Left ventricle myocardium superior (tissue), 1 donor: ENCODE measurements around the gene RDH5. TPM values are rescaled to one million over a fixed set of nuclear protein-coding genes. Genes with fewer than 3 reads are reported as not detected.

Experiments used
- ATAC-seq: fragments of 200-7000 bp; cut with Tn5 transposase; one replicate; pipeline ENCODE4 v1.9.1; 2020; ENCODE audit warnings: mild to moderate bottlenecking, moderate library complexity
- DNase-seq: peaks from one replicate; pipeline ENCODE4 v3.0.0-alpha.2; 2020
- intact Hi-C: fragments of 100-400 bp; cut with micrococcal nuclease; formaldehyde crosslinking; loops from one replicate; pipeline ENCODE4 v1.11.0; 2022
- total RNA-seq: library from RNA; stranded (reverse); fragmentation: NEBNext Ultra II Directional; extraction: Animal tissue kit (Norgen Biotek cat#: 25700); gene quantifications from one replicate; pipeline ENCODE4 v1.2.1, GENCODE V29; 2021
- donor health status: DM: no; HTN: yes; CAD: no; lungs with severe emphysema.

Gene RDH5
- total RNA-seq, 1 donor from 2014 or later: 13.5 TPM

GRCh38 chr12:55767156-55767555, 47.0 kb downstream of the RDH5 start:
- ATAC-seq: no peak
- intact Hi-C loops: no loop called here

GRCh38 chr12:55771736-55772135, 51.5 kb downstream of the RDH5 start:
- intact Hi-C loops: no loop called here
- DNase-seq (no peak), ATAC-seq (no peak)

More at GRCh38 chr12:55767156-55767555, 47.0 kb downstream of the RDH5 start:
- DNase-seq: no peak

Other genes starting within 250 kb of the RDH5 start
- gene OR6C68, start 228.0 kb upstream of the RDH5 start, total RNA-seq: not detected
- not detected for gene OR6C4, start 170.8 kb upstream of the RDH5 start, total RNA-seq
- gene OR2AP1, start 147.9 kb upstream of the RDH5 start, total RNA-seq: not detected
- gene OR10P1, start 83.5 kb upstream of the RDH5 start, total RNA-seq: not detected
- gene ITGA7, start 12.5 kb upstream of the RDH5 start, total RNA-seq: 488 TPM
- 124 TPM for gene BLOC1S1, start 4.3 kb upstream of the RDH5 start, total RNA-seq
- gene CD63, start 8.6 kb downstream of the RDH5 start, total RNA-seq: 733 TPM
- gene GDF11, start 22.7 kb downstream of the RDH5 start, total RNA-seq: 8.9 TPM
- gene SARNP, start 97.3 kb downstream of the RDH5 start, total RNA-seq: 51.6 TPM
- gene ORMDL2, start 97.6 kb downstream of the RDH5 start, total RNA-seq: 15.7 TPM
- gene DNAJC14, start 109.2 kb downstream of the RDH5 start, total RNA-seq: 20.3 TPM
- 2.1 TPM for gene MMP19, start 122.5 kb downstream of the RDH5 start, total RNA-seq
- 16.2 TPM for gene PYM1, start 207.5 kb downstream of the RDH5 start, total RNA-seq
- 6.9 TPM for gene DGKA, start 210.8 kb downstream of the RDH5 start, total RNA-seq
- gene PMEL, start 245.6 kb downstream of the RDH5 start, total RNA-seq: 0.57 TPM
- 8.4 TPM for gene CDK2, start 246.4 kb downstream of the RDH5 start, total RNA-seq